Measurements from ENCODE around the gene BARD1. TPM values are rescaled to one million over a fixed set of nuclear protein-coding genes. Genes with fewer than 3 reads are reported as not detected.

The BARD1 gene
- total and polyA plus RNA-seq, 2 of the 8 experiments (the other 6 are each of a cell fraction or from before 2014, with no cell fraction given), result 11.1 to 29.8 TPM

Small RNAs within 50 kb of the gene (small RNA-seq; reads per million reads assigned to genes)
- gene SNORA70I (ENCODE audit: insufficient read depth), result not detected
